ENCODE data around the gene CAMK4.

The CAMK4 gene

GRCh38 chr5:111463311-111463710, 239.1 kb downstream of the CAMK4 start:
- no peak for TF ChIP-seq CTCF (IDR thresholded peaks at IDR 0.05; ENCODE audit: unreplicated experiment in 3 of 3)
- H3K36me3 Mint-ChIP-seq (ENCODE audit: low read depth), result no peaks in the 10 kb centered on the region
- no peaks in the 10 kb centered on the region for H3K27me3 Mint-ChIP-seq (ENCODE audit: low read depth)
- H3K4me3 Mint-ChIP-seq, result no peak overlapping the region
- no peak overlapping the region for H3K27ac Mint-ChIP-seq
- H3K9me3 Mint-ChIP-seq, result peaks cover 8% of the 10 kb centered on the region
- H3K4me1 Mint-ChIP-seq, result no peaks in the 10 kb centered on the region

- no peak overlapping the region for H3K27ac Mint-ChIP-seq
- H3K4me3 Mint-ChIP-seq, result no peak overlapping the region
- no peak for TF ChIP-seq CTCF (IDR thresholded peaks at IDR 0.05; ENCODE audit: unreplicated experiment in 3 of 3)
- peaks cover 8% of the 10 kb centered on the region for H3K9me3 Mint-ChIP-seq
- H3K27me3 Mint-ChIP-seq (ENCODE audit: low read depth), result no peaks in the 10 kb centered on the region
- H3K36me3 Mint-ChIP-seq (ENCODE audit: low read depth), result no peaks in the 10 kb centered on the region
- H3K4me1 Mint-ChIP-seq, result peaks cover 5% of the 10 kb centered on the region
These were observed 245.2 kb downstream of the CAMK4 start for GRCh38 chr5:111469293-111469896.

GRCh38 chr5:111469903-111470302, 245.7 kb downstream of the CAMK4 start:
- H3K4me3 Mint-ChIP-seq, result no peak overlapping the region
- H3K36me3 Mint-ChIP-seq (ENCODE audit: low read depth), result no peaks in the 10 kb centered on the region
- H3K27ac Mint-ChIP-seq, result no peak overlapping the region
- H3K4me1 Mint-ChIP-seq, result peaks cover 5% of the 10 kb centered on the region
- peaks cover 7% of the 10 kb centered on the region for H3K9me3 Mint-ChIP-seq
- no peak for TF ChIP-seq CTCF (IDR thresholded peaks at IDR 0.05; ENCODE audit: unreplicated experiment in 3 of 3)
- H3K27me3 Mint-ChIP-seq (ENCODE audit: low read depth), result no peaks in the 10 kb centered on the region

GRCh38 chr5:111472096-111472495, 247.9 kb downstream of the CAMK4 start:
- no peak overlapping the region for H3K4me3 Mint-ChIP-seq
- no peaks in the 10 kb centered on the region for H3K36me3 Mint-ChIP-seq (ENCODE audit: low read depth)
- TF ChIP-seq CTCF (IDR thresholded peaks at IDR 0.05; ENCODE audit: unreplicated experiment in 3 of 3), result no peak
- no peaks in the 10 kb centered on the region for H3K9me3 Mint-ChIP-seq
- H3K27me3 Mint-ChIP-seq (ENCODE audit: low read depth), result no peaks in the 10 kb centered on the region
- peaks cover 5% of the 10 kb centered on the region for H3K4me1 Mint-ChIP-seq
- no peak overlapping the region for H3K27ac Mint-ChIP-seq

- Mint-ChIP-seq H3K9me3 (no peaks in the 10 kb centered on the region), H3K27me3 (ENCODE audit: low read depth) (no peaks in the 10 kb centered on the region), H3K36me3 (ENCODE audit: low read depth) (no peaks in the 10 kb centered on the region), H3K27ac (peak overlapping the region; percentile 22 to 54 (median 23)), H3K4me1 (peaks cover 5% of the 10 kb centered on the region), H3K4me3 (no peak overlapping the region)
- no peak for TF ChIP-seq CTCF (IDR thresholded peaks at IDR 0.05; ENCODE audit: unreplicated experiment in 3 of 3)
These were observed 248.4 kb downstream of the CAMK4 start for GRCh38 chr5:111472579-111472978.

GRCh38 chr5:111478266-111478665, 254.1 kb downstream of the CAMK4 start:
- Mint-ChIP-seq H3K9me3 (no peaks in the 10 kb centered on the region), H3K4me3 (no peak overlapping the region), H3K27me3 (ENCODE audit: low read depth) (no peaks in the 10 kb centered on the region)

More at GRCh38 chr5:111478266-111478665, 254.1 kb downstream of the CAMK4 start:
- H3K27ac Mint-ChIP-seq, result no peak overlapping the region
- TF ChIP-seq CTCF (IDR thresholded peaks at IDR 0.05; ENCODE audit: unreplicated experiment in 3 of 3), result peak; percentile 29 to 33 (median 31)
- no peaks in the 10 kb centered on the region for H3K4me1 Mint-ChIP-seq
- H3K36me3 Mint-ChIP-seq (ENCODE audit: low read depth), result no peaks in the 10 kb centered on the region
